ENCODE measurements around the gene SHISA9. TPM values are rescaled to one million over a fixed set of nuclear protein-coding genes. Genes with fewer than 3 reads are reported as not detected.

SHISA9 gene
- total RNA-seq, 1 donor from 2014 or later: 5.3 TPM

- Mint-ChIP-seq H3K27me3 (no peaks in the 10 kb centered on the region), H3K4me1 (ENCODE audit: unreplicated experiment) (no peaks in the 10 kb centered on the region), H3K4me3 (no peak overlapping the region), H3K27ac (no peak overlapping the region), H3K36me3 (no peaks in the 10 kb centered on the region), H3K9me3 (no peaks in the 10 kb centered on the region)
- no peak for DNase-seq (ENCODE audit: extremely low spot score, unreplicated experiment)
- no peak for TF ChIP-seq CTCF (conservative IDR thresholded peaks at IDR 0.05)
Measured at GRCh38 chr16:13236308-13236707, 334.9 kb downstream of the SHISA9 start.

- no peak for DNase-seq (ENCODE audit: extremely low spot score, unreplicated experiment)
- no peak overlapping the region for H3K27ac Mint-ChIP-seq
- H3K9me3 Mint-ChIP-seq: no peaks in the 10 kb centered on the region
- no peak overlapping the region for H3K4me3 Mint-ChIP-seq
- H3K27me3 Mint-ChIP-seq: no peaks in the 10 kb centered on the region
- TF ChIP-seq CTCF (conservative IDR thresholded peaks at IDR 0.05): no peak
- H3K4me1 Mint-ChIP-seq (ENCODE audit: unreplicated experiment): no peaks in the 10 kb centered on the region
- H3K36me3 Mint-ChIP-seq: no peaks in the 10 kb centered on the region
Measured at GRCh38 chr16:13238182-13238581, 336.8 kb downstream of the SHISA9 start.

GRCh38 chr16:13242201-13242600, 340.8 kb downstream of the SHISA9 start:
- H3K9me3 Mint-ChIP-seq: no peaks in the 10 kb centered on the region
- DNase-seq (ENCODE audit: extremely low spot score, unreplicated experiment): no peak
- TF ChIP-seq CTCF (conservative IDR thresholded peaks at IDR 0.05): no peak
- H3K36me3 Mint-ChIP-seq: no peaks in the 10 kb centered on the region
- no peak overlapping the region for H3K4me3 Mint-ChIP-seq
- H3K27ac Mint-ChIP-seq: no peak overlapping the region
- no peaks in the 10 kb centered on the region for H3K4me1 Mint-ChIP-seq (ENCODE audit: unreplicated experiment)
- no peaks in the 10 kb centered on the region for H3K27me3 Mint-ChIP-seq

- no peak for TF ChIP-seq CTCF (conservative IDR thresholded peaks at IDR 0.05)
- no peak for DNase-seq (ENCODE audit: extremely low spot score, unreplicated experiment)
- H3K9me3 Mint-ChIP-seq: no peaks in the 10 kb centered on the region
- no peak overlapping the region for H3K27ac Mint-ChIP-seq
- no peaks in the 10 kb centered on the region for H3K27me3 Mint-ChIP-seq
- H3K4me3 Mint-ChIP-seq: no peak overlapping the region
- H3K36me3 Mint-ChIP-seq: no peaks in the 10 kb centered on the region
- H3K4me1 Mint-ChIP-seq (ENCODE audit: unreplicated experiment): no peaks in the 10 kb centered on the region
Measured at GRCh38 chr16:13244770-13245169, 343.4 kb downstream of the SHISA9 start.

- no peaks in the 10 kb centered on the region for H3K9me3 Mint-ChIP-seq
- no peaks in the 10 kb centered on the region for H3K4me1 Mint-ChIP-seq (ENCODE audit: unreplicated experiment)
- no peak for TF ChIP-seq CTCF (conservative IDR thresholded peaks at IDR 0.05)
- DNase-seq (ENCODE audit: extremely low spot score, unreplicated experiment): no peak
- H3K36me3 Mint-ChIP-seq: no peaks in the 10 kb centered on the region
- H3K27me3 Mint-ChIP-seq: no peaks in the 10 kb centered on the region
- no peak overlapping the region for H3K27ac Mint-ChIP-seq
- no peak overlapping the region for H3K4me3 Mint-ChIP-seq
Measured at GRCh38 chr16:13245713-13246377, 344.4 kb downstream of the SHISA9 start.

Data from type B pancreatic cell (in vitro differentiated cells).